ENCODE results near the gene GPC6. TPM values are rescaled to one million over a fixed set of nuclear protein-coding genes. Genes with fewer than 3 reads are reported as not detected.

Gene GPC6
- total RNA-seq, 2 donors from 2014 or later = 1.6 to 4.0 TPM

GRCh38 chr13:93878675-93879074 is 652.1 kb downstream of the GPC6 start:
- H3K4me3 ChIP-seq = no peak overlapping the region
- no peaks in the 10 kb centered on the region for H3K9me3 ChIP-seq
- H3K4me1 ChIP-seq = no peaks in the 10 kb centered on the region
- ATAC-seq = no peak
- 72 to 74% methylated on average over 2 of the region's 2 CpGs for WGBS, 2 donors
- no peaks in the 10 kb centered on the region for H3K36me3 ChIP-seq (replicated peaks in 1 of 2; ENCODE audit: insufficient read depth in 1 of 2, low read depth in 2 of 2)
- H3K27me3 ChIP-seq = no peaks in the 10 kb centered on the region
- TF ChIP-seq CTCF (IDR thresholded peaks at IDR 0.05) (no peak), POLR2A (IDR thresholded peaks at IDR 0.05) (no peak)
- intact Hi-C loops (cut with DNase I) = no loop called here
- no peak overlapping the region for H3K27ac ChIP-seq
- no peak for DNase-seq

- Histone ChIP-seq H3K9me3 (no peaks in the 10 kb centered on the region), H3K4me3 (no peak overlapping the region), H3K27ac (no peak overlapping the region), H3K27me3 (no peaks in the 10 kb centered on the region), H3K4me1 (no peaks in the 10 kb centered on the region), H3K36me3 (replicated peaks in 1 of 2; ENCODE audit: insufficient read depth in 1 of 2, low read depth in 2 of 2) (no peaks in the 10 kb centered on the region)
- DNase-seq = no peak
- no peak for TF ChIP-seq CTCF (IDR thresholded peaks at IDR 0.05)
- TF ChIP-seq POLR2A (IDR thresholded peaks at IDR 0.05) = no peak
- 54% methylated on average over 2 of the region's 2 CpGs for WGBS, 2 donors
- intact Hi-C loops (cut with DNase I) = no loop called here
- ATAC-seq = no peak
Observed at GRCh38 chr13:93881411-93881810, 654.8 kb downstream of the GPC6 start.

GRCh38 chr13:93882086-93882651 is 655.6 kb downstream of the GPC6 start:
- DNase-seq = no peak
- no peak overlapping the region for H3K4me3 ChIP-seq
- no peak for ATAC-seq
- TF ChIP-seq POLR2A (IDR thresholded peaks at IDR 0.05) (no peak), CTCF (IDR thresholded peaks at IDR 0.05) (no peak)
- H3K27me3 ChIP-seq = no peaks in the 10 kb centered on the region
- WGBS, 2 donors = 65 to 69% methylated on average over 6 of the region's 6 CpGs
- H3K36me3 ChIP-seq (replicated peaks in 1 of 2; ENCODE audit: insufficient read depth in 1 of 2, low read depth in 2 of 2) = no peaks in the 10 kb centered on the region
- intact Hi-C loops (cut with DNase I) = no loop called here
- no peaks in the 10 kb centered on the region for H3K9me3 ChIP-seq
- H3K4me1 ChIP-seq = no peaks in the 10 kb centered on the region
- H3K27ac ChIP-seq = no peak overlapping the region

- no peak for ATAC-seq
- Histone ChIP-seq H3K27ac (no peak overlapping the region), H3K36me3 (replicated peaks in 1 of 2; ENCODE audit: insufficient read depth in 1 of 2, low read depth in 2 of 2) (no peaks in the 10 kb centered on the region), H3K27me3 (no peaks in the 10 kb centered on the region), H3K4me3 (no peak overlapping the region), H3K4me1 (no peaks in the 10 kb centered on the region), H3K9me3 (no peaks in the 10 kb centered on the region)
- intact Hi-C loops (cut with DNase I) = no loop called here
- WGBS, 2 donors = 48 to 66% methylated on average over 1 of the region's 1 CpG
- DNase-seq = no peak
- no peak for TF ChIP-seq CTCF (IDR thresholded peaks at IDR 0.05)
- TF ChIP-seq POLR2A (IDR thresholded peaks at IDR 0.05) = no peak
Observed at GRCh38 chr13:93889430-93889951, 662.9 kb downstream of the GPC6 start.

GRCh38 chr13:93899981-93900380 is 673.4 kb downstream of the GPC6 start:
- no peak overlapping the region for H3K27ac ChIP-seq
- no peak for TF ChIP-seq POLR2A (IDR thresholded peaks at IDR 0.05)
- TF ChIP-seq CTCF (IDR thresholded peaks at IDR 0.05) = no peak
- WGBS, 2 donors = 62 to 66% methylated on average over 2 of the region's 2 CpGs

More at GRCh38 chr13:93899981-93900380, 673.4 kb downstream of the GPC6 start:
- H3K9me3 ChIP-seq = no peaks in the 10 kb centered on the region
- DNase-seq (no peak), ATAC-seq (no peak)
- no peaks in the 10 kb centered on the region for H3K27me3 ChIP-seq
- no peak overlapping the region for H3K4me3 ChIP-seq
- intact Hi-C loops (cut with DNase I) = no loop called here
- H3K4me1 ChIP-seq = no peaks in the 10 kb centered on the region
- H3K36me3 ChIP-seq (replicated peaks in 1 of 2; ENCODE audit: insufficient read depth in 1 of 2, low read depth in 2 of 2) = no peaks in the 10 kb centered on the region
